GM21447 (cell line): Measurements from ENCODE around the gene MSRB1.

Experiments used
- ATAC-seq: cut with Tn5 transposase; IDR thresholded peaks from one replicate; pipeline ENCODE4 v1.9.1; 2021; ENCODE audit not compliant: unreplicated experiment

Gene MSRB1

DNA sequence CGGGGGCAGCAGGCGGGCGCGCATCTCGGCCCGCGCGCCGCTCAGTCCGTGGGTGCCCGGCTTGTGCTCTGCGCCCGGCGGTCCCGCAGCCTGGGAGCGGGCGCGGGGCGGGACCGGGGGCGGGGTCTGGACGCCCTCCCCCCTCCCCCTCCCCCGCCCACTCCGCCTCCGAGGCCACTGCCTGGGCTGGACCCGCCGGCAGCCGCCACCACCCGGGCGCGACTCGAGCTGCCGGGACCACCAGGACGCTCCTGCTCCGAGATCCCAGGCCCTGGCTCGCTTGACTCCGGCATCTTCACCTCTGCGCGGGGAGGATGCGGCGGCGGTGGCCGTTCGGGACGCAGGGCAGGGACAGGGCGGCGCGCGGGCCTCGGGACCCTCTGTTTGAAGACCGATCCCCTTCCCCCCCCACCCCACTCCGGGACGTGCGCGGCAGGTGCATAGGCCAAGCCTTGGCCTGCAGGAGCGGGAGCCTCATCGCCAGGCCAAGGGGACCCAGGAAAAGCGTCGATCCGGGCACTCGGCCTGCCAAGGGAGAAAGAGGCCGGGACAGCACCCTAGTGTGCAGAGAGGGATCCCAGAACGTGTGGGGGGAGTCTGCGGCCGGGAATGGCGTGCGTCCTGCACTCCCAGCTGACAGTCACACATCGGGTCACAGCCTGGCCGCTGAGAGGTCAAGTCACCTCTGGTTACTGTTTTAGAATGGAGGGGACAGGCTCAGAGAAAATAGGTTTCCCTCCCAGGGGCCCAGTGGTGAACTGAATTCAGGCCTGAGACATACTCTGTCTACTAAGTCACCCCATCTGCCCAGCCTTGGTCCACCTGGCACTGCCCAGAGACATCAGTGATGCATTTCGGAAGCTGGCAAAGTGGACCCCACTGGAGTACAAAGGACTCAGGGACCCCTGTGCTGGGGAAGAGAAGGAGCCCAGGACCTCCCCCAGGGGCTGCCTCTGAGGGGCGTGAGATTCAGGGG, 24.4 kb downstream of the MSRB1 start, which contains the start of gene HS3ST6:
Gene HS3ST6 (minus strand): TSS at position 65 of the 976 bp plus-strand sequence. CDS start 92 bp downstream, outside the sequence.
- no peak for ATAC-seq

- ATAC-seq, result no peak
Measured at GRCh38 chr16:1917665-1918350, 25.2 kb downstream of the MSRB1 start.

- ATAC-seq, result no peak
Measured at GRCh38 chr16:1917056-1917664, 25.8 kb downstream of the MSRB1 start.

DNA sequence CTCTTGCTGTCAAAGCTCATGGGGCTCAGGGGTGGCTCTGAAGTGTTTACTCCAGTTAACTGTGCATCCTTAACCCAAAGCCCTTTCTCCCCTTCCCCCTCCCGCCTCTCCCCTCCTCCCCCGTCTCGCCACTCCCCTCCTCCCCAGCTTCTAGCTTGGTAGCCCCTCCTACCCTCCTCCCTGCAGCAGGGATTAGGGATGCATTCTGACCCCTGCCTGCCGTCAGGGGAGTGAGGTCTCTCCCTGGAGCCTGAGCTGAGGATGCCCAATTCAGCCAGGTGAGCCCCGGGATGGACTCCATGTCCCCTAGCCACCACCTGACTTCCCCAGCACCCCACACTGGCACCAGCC, 26.4 kb downstream of the MSRB1 start:
- ATAC-seq, result no peak

- no peak for ATAC-seq
Measured at GRCh38 chr16:1915732-1916639, 27.0 kb downstream of the MSRB1 start.

- ATAC-seq, result no peak
Measured at GRCh38 chr16:1914988-1915387, 28.0 kb downstream of the MSRB1 start.

DNA sequence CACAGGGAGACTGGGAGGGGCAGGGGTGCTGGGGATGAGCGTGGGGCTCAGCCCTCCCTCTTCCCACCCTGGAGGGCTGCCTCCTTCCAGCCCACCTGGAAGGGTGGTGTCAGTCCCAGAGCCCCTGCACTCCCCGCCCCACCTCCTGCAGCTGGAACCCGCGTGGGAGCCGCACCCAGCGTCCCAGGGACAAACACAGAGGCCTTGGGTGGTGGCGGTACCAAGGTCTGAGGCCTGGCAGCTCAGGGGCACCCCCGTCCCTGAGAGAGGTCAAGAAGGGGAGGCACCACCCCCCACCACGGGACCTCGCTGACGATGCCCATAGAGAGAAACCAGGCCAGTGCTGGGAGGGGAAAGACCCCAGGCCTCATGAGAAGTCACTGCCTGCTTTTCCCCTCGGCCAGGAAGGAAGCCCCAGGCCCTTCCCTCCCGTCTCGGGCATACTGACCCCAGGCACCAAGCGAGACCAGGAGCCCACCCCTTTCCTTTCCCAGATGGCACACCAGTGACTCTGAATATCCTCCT, 28.9 kb downstream of the MSRB1 start:
- ATAC-seq, result no peak

GRCh38 chr16:1913327-1914083, 29.5 kb downstream of the MSRB1 start:
- ATAC-seq, result no peak

DNA sequence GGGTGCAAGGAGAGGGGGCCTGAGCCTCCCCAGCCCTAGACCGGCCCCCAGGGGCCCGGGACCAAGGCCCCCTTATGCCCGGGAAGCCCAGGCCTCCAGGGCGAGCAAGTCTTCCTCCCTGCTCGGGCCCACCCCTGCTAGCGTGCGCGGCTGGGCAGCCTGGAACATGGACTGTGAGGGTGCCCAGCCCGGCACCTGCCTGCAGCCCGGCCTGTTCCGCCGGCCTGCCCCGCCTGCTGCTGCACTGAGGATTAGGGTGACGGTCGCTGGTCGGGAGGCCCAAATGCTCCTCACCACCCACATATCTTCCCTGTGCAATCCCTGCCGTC, 30.8 kb downstream of the MSRB1 start:
- no peak for ATAC-seq

DNA sequence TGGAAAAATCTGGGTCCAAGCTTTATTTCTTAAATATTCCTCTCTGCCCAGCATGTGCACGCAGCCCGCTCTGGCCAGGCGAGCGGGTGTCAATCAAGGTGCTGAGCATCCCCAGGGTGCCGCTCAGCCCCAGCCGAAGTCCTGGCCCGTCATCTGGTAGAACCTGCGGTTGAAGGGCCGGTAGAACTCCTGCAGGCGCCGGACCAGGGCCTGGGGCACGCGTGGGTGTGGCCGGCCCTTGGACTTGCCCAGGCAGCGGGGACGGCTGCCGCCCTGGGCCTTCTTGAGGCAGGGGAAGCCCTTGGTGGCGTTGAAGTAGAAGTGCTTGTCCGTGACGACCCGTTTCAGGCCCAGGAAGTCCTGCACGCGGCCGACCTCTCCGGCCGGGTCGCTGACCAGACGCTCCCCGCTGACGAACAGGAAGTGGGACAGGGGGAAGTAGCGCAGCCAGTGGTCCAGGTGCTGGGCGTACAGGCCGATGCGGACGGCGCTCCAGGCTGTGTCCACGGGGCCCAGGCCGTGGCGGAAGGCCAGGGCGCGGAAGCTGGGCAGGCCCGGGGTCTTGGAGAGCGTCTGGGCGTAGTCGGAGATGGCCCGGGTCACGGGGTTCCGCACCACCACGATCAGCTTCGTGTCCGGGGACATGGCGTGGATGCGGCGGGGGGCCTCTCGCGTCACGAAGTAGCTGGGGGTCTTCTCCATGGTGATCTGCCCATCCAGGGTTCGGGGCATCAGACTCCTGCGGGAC, 31.4 kb downstream of the MSRB1 start:
- no peak for ATAC-seq

DNA sequence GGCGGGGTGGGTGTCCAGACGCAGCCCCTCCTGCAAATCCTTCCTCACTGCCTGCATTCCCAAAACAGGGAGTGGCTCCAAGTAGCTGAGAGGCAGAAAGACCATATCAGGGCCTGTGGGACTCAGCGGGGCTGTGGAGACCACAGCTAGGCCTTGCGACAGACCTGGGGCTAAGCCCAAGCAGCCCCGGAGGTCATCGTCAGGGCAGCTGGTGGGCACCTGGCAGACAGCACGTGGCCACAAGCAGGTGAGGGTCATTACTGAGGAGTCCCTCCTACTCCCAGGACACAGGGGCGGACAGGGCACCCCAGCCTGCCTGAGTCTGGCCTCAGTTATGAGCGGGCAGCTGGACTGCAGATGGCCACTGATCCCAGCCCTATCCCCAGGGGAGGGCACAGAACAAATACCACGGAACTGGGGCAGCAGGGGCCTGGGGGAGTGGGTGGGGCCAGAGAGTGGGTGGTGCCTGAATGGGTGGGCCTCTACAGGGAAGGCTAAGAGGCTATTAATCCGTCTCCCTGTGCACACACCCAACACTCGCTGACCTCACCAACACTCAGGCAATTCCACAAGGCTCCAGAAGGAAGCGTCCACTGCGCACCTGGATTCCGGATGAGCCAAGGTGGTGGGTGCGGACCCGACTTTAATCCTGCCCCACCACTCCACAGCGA, 33.3 kb downstream of the MSRB1 start:
- ATAC-seq, result no peak

- ATAC-seq, result no peak
Measured at GRCh38 chr16:1908983-1909382, 34.0 kb downstream of the MSRB1 start.

DNA sequence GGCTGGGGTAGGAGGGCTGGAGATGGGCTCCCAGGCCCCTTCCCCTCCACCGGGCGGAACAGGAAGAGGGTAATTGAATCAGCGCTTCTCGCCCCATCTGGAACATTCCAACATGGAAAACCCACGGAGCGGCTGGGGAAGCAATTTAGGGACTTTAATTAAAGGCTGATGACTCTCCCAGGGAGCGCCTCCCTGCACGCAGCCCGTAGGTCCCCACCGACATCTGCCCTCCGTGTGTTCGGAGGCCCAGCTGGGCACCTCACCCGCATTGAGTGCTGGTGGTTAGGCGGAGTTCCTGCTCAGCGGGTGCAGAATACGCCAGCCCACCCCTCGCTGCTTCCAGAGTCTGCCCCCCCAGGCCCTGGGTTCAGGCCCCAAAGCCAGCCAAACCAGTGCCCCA, 34.8 kb downstream of the MSRB1 start:
- no peak for ATAC-seq

DNA sequence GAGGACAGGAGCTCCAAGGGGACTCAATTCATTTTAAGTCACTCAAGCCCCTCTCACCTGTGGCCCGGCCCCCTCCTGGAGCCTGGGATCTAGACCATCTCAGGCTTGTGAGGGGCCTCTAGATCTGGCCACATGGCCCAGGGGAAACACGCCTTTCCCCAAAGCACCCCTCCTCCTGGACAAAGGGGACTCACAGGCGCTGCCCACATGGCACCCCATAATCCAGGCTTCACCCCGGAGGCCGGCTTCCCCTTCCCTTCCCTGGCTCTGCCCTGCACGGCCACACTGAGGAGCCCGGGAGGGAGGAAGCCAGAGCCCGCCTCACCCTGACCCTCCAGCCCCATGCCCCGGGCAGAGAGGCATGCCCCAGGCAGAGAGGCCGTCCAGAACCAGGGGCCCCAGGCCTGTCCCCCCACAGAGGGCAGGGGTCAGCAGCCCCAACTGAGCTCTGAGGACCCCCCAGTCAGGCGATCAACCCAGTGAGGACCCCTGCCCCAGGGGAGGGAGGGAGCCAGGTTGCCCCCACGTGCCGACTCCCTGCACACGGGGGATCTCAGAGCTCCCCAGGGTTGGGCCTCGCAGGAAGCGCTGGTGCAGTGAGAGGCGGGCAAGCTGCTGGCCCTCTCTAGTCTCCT, 35.7 kb downstream of the MSRB1 start:
- no peak for ATAC-seq

DNA sequence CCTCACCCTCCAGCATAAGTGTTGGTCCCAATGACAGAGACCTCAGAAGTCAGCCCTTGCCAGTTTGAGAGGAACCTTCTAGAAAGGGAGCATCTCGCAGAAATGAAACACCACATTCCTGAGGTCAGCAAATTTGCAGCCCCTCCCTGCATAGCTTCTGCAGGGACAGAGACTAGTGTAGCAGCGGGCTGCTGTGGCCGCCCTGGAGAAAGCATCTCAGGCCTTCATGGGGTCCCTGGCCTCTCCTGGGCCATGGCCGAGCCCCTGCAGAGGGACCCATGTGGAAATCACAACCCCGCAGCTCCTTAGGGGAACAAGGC, 36.2 kb downstream of the MSRB1 start:
- ATAC-seq, result no peak

DNA sequence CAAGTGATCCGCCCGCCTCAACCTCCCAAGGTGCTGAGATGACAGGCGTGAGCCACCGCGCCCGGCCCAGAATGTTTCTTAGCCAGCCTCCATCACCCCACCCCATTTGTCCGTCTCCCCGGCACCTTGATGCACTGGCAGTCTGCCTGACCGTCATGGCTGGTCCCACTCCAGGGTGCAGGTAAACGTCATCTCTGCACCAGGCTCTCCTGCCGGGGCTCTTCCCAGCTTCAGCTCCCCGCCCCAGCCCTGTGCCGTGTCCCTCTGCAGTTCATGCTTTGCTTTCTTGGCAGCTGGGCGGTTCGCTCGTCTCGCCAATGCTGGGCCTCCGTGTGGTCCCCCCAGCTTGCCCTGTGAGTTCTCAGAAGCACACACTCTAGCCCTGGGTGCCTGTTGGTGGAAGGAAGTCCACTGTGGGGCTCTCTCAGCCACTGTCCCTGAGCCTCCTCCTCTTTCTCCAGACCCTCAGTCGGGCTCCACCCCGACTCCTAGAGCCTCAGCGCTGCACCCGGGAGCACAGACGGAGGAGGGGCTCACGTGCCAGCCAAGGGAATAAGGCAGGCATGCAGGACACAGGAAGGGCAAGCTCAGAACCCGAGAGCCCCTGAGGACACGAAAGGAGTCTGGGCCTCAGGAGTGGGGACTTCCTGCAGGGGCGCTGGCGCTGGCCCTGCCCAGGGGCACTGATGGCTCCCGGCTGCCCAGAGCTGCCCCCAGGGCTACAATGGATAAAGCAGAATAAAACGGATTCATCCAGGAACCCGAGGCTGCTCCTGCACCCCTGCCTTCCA, 36.7 kb downstream of the MSRB1 start:
- no peak for ATAC-seq
